Left ventricle myocardium superior (tissue), 1 donor: Measurements from ENCODE around the gene PRAC1. TPM values are rescaled to one million over a fixed set of nuclear protein-coding genes. Genes with fewer than 3 reads are reported as not detected.

Source experiments
- ATAC-seq: fragments of 200-7000 bp; cut with Tn5 transposase; one replicate; pipeline ENCODE4 v1.9.1; 2020; ENCODE audit warnings: mild to moderate bottlenecking, moderate library complexity
- DNase-seq: peaks from one replicate; pipeline ENCODE4 v3.0.0-alpha.2; 2020
- intact Hi-C: fragments of 100-400 bp; cut with micrococcal nuclease; formaldehyde crosslinking; loops from one replicate; pipeline ENCODE4 v1.11.0; 2022
- long read RNA-seq: library from polyadenylated mRNA; unstranded; transcript quantifications from one replicate; pipeline ENCODE4 v2.0.0, GENCODE V29; 2021
- total RNA-seq: library from RNA; stranded (reverse); fragmentation: NEBNext Ultra II Directional; extraction: Animal tissue kit (Norgen Biotek cat#: 25700); gene quantifications from one replicate; pipeline ENCODE4 v1.2.1, GENCODE V29; 2021
- donor health status: DM: no; HTN: yes; CAD: no; lungs with severe emphysema.

Gene PRAC1
- not detected for total RNA-seq
- long read RNA-seq: 0 reads

- DNase-seq (no peak), ATAC-seq (no peak)
- intact Hi-C loops: loop anchor here (10.0 kb wide), 1 partner anchor 72 kb away; no protein-coding TSS in a partner anchor
These were observed at the start of gene PRAC1 for GRCh38 chr17:48722201-48722907. PRAC1 (minus strand) TSS chr17:48722518; CDS start chr17:48722392, 126 bp downstream.

- intact Hi-C loops: no loop called here
These were observed 48.6 kb upstream of the PRAC1 start for GRCh38 chr17:48770954-48771353.

GRCh38 chr17:48769009-48769675 is 46.8 kb upstream of the PRAC1 start:
- intact Hi-C loops: no loop called here
- ATAC-seq (no peak), DNase-seq (no peak)

More at GRCh38 chr17:48770954-48771353, 48.6 kb upstream of the PRAC1 start:
- no peak for DNase-seq
- no peak for ATAC-seq

- ATAC-seq (no peak), DNase-seq (no peak)
- intact Hi-C loops: no loop called here
These were observed 45.0 kb upstream of the PRAC1 start for GRCh38 chr17:48767263-48767774.

- intact Hi-C loops: no loop called here
- ATAC-seq (no peak), DNase-seq (no peak)
These were observed 38.8 kb upstream of the PRAC1 start for GRCh38 chr17:48761114-48761513.

GRCh38 chr17:48760411-48760810 is 38.1 kb upstream of the PRAC1 start:
- DNase-seq (no peak), ATAC-seq (no peak)
- intact Hi-C loops: no loop called here

- intact Hi-C loops: no loop called here
- DNase-seq (no peak), ATAC-seq (no peak)
These were observed 37.0 kb upstream of the PRAC1 start for GRCh38 chr17:48759288-48759687.

- ATAC-seq (no peak), DNase-seq (no peak)
- intact Hi-C loops: no loop called here
These were observed 35.2 kb upstream of the PRAC1 start for GRCh38 chr17:48757524-48757961.

GRCh38 chr17:48756830-48757251 is 34.5 kb upstream of the PRAC1 start:
- DNase-seq (no peak), ATAC-seq (no peak)
- intact Hi-C loops: no loop called here

GRCh38 chr17:48755356-48755755 is 33.0 kb upstream of the PRAC1 start:
- intact Hi-C loops: no loop called here

GRCh38 chr17:48754500-48755261 is 32.4 kb upstream of the PRAC1 start:
- intact Hi-C loops: no loop called here
- ATAC-seq (no peak), DNase-seq (no peak)

More at GRCh38 chr17:48755356-48755755, 33.0 kb upstream of the PRAC1 start:
- no peak for ATAC-seq
- DNase-seq: no peak

- no peak for ATAC-seq
- intact Hi-C loops: no loop called here
- no peak for DNase-seq
These were observed 31.6 kb upstream of the PRAC1 start for GRCh38 chr17:48753794-48754499.

- DNase-seq: no peak
- ATAC-seq: no peak
- intact Hi-C loops: no loop called here
These were observed 30.3 kb upstream of the PRAC1 start for GRCh38 chr17:48752399-48753288.

GRCh38 chr17:48751733-48752398 is 29.5 kb upstream of the PRAC1 start:
- intact Hi-C loops: no loop called here
- no peak for DNase-seq

GRCh38 chr17:48751172-48751571 is 28.9 kb upstream of the PRAC1 start:
- DNase-seq: no peak
- intact Hi-C loops: no loop called here
- ATAC-seq: no peak

More at GRCh38 chr17:48751733-48752398, 29.5 kb upstream of the PRAC1 start:
- ATAC-seq: no peak

- no peak for ATAC-seq
- no peak for DNase-seq
- intact Hi-C loops: no loop called here
These were observed 27.6 kb upstream of the PRAC1 start for GRCh38 chr17:48749621-48750553.
